Measurements from ENCODE around the gene C5orf52.
"Not testable (repeated sequence)": the region's sequence is repeated elsewhere in the genome, so short reads cannot be mapped to it uniquely, and the experiment has no call there.

- not testable (repeated sequence) for TF ChIP-seq MAX (IDR thresholded peaks at IDR 0.05; ENCODE audit: low read depth, low read length); CTCF (IDR thresholded peaks at IDR 0.05; ENCODE audit: low read depth, low read length); POLR2A (IDR thresholded peaks at IDR 0.05; ENCODE audit: extremely low read depth, insufficient read length); MYC (IDR thresholded peaks at IDR 0.05; ENCODE audit: low read depth, low read length)
Observed at GRCh38 chr5:157727858-157728257, 56.5 kb downstream of the C5orf52 start.

Measured in NB4 (cell line).